Measurements from ENCODE around the gene FAM174B. TPM values are rescaled to one million over a fixed set of nuclear protein-coding genes. Genes with fewer than 3 reads are reported as not detected.

FAM174B gene
- total and polyA plus RNA-seq, 4 donors: 2.5 to 4.5 (median 3.8) TPM

DNA sequence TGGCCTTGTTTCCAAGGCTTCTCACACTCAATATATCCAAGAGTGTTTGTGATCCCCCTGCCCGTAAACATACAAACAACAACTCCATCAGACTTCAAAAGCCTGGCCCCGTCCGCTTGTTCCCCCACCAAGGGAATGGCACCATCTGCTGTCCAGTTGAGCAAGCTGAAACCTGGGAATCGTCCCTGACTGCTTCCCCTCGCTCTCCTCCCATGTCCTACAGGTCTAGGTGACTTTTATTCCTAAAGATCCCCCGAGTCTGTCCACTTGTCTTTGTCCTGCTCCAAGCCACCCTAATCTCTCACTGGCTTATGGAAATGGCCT, 27.9 kb upstream of the FAM174B start:
- 37% methylated on average over 6 of the region's 6 CpGs for WGBS
- TF ChIP-seq FOXA2 (IDR thresholded peaks at IDR 0.05) (no peak), YY1 (IDR thresholded peaks at IDR 0.05) (no peak), RAD21 (IDR thresholded peaks at IDR 0.05) (peak; percentile 97)
- TF ChIP-seq, protein P1, sequence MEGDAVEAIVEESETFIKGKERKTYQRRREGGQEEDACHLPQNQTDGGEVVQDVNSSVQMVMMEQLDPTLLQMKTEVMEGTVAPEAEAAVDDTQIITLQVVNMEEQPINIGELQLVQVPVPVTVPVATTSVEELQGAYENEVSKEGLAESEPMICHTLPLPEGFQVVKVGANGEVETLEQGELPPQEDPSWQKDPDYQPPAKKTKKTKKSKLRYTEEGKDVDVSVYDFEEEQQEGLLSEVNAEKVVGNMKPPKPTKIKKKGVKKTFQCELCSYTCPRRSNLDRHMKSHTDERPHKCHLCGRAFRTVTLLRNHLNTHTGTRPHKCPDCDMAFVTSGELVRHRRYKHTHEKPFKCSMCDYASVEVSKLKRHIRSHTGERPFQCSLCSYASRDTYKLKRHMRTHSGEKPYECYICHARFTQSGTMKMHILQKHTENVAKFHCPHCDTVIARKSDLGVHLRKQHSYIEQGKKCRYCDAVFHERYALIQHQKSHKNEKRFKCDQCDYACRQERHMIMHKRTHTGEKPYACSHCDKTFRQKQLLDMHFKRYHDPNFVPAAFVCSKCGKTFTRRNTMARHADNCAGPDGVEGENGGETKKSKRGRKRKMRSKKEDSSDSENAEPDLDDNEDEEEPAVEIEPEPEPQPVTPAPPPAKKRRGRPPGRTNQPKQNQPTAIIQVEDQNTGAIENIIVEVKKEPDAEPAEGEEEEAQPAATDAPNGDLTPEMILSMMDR (IDR thresholded peaks at IDR 0.05; ENCODE audit: low read depth, low read length, missing input control): peak; percentile 81
- H3K36me3 ChIP-seq (ENCODE audit: control insufficient read depth in 4 of 4, insufficient read depth in 3 of 4, low read depth in 1 of 4, low read length in 3 of 4): no peaks in the 10 kb centered on the region
- no peaks in the 10 kb centered on the region for H3K9me3 ChIP-seq (ENCODE audit: control insufficient read depth in 4 of 4, low read length in 3 of 4)
- H3K27me3 ChIP-seq (ENCODE audit: control insufficient read depth in 4 of 4, insufficient read depth in 4 of 4, low read length in 3 of 4): no peaks in the 10 kb centered on the region
- H3K4me1 ChIP-seq (ENCODE audit: control insufficient read depth in 4 of 4, insufficient read depth in 4 of 4, low read length in 3 of 4): no peaks in the 10 kb centered on the region
- H3K9ac ChIP-seq (ENCODE audit: low read depth in 1 of 2, low read length in 2 of 2): no peak overlapping the region
- H3K4me3 ChIP-seq (ENCODE audit: low read depth in 1 of 3, low read length in 3 of 3): no peak overlapping the region
- H3K27ac ChIP-seq (ENCODE audit: low read depth in 1 of 2, low read length in 2 of 2): no peak overlapping the region
- DNase-seq (ENCODE audit: low spot score): peak; percentile 56

DNA sequence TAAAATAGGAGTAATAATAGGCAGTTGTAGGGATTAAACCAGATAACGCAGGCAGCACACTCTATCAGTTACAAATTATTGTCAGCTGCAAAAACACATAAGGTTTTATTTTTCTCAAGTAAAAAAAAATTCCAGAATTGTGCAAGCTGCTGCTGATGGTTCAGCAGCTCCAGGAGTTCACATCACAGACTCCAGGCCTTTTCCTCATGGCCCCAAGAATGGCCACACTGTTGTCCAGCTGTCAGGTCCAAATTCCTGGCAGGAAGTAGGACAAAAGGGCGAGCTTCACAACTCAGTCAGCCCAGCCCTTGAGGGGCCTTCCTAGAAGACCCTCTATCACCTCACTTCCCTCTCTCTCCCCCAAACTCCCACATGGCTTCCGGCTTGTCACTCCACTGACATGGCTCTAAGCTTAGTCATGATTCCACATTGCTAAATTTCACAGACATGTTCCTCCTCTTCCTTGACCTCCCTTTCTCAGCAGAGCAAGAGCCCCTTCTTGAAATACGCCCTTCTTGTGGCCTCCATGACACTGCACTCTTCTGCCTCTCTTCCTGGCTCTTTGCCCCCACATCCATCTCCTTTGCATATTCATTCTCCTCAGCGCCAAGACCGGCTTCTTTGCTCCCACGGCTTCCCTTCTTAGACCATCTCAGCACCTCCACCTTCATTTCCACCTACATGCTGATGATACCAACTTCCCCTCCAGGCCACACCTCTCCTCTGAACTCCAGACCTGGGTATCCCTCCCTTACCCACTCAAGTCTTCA, 27.4 kb upstream of the FAM174B start:
- Histone ChIP-seq H3K4me1 (ENCODE audit: control insufficient read depth in 4 of 4, insufficient read depth in 4 of 4, low read length in 3 of 4) (no peaks in the 10 kb centered on the region), H3K36me3 (ENCODE audit: control insufficient read depth in 4 of 4, insufficient read depth in 3 of 4, low read depth in 1 of 4, low read length in 3 of 4) (no peaks in the 10 kb centered on the region), H3K4me3 (ENCODE audit: low read depth in 1 of 3, low read length in 3 of 3) (no peak overlapping the region), H3K9me3 (ENCODE audit: control insufficient read depth in 4 of 4, low read length in 3 of 4) (no peaks in the 10 kb centered on the region), H3K9ac (ENCODE audit: low read depth in 1 of 2, low read length in 2 of 2) (no peak overlapping the region), H3K27ac (ENCODE audit: low read depth in 1 of 2, low read length in 2 of 2) (no peak overlapping the region), H3K27me3 (ENCODE audit: control insufficient read depth in 4 of 4, insufficient read depth in 4 of 4, low read length in 3 of 4) (no peaks in the 10 kb centered on the region)
- TF ChIP-seq RXRA (IDR thresholded peaks at IDR 0.05) (no peak), JUND (IDR thresholded peaks at IDR 0.05) (no peak), EGR1 (IDR thresholded peaks at IDR 0.05; ENCODE audit: low read depth in 2 of 2) (no peak), YY1 (IDR thresholded peaks at IDR 0.05) (no peak)
- TF ChIP-seq, protein P2, sequence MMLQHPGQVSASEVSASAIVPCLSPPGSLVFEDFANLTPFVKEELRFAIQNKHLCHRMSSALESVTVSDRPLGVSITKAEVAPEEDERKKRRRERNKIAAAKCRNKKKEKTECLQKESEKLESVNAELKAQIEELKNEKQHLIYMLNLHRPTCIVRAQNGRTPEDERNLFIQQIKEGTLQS (IDR thresholded peaks at IDR 0.05): no peak
- WGBS: 68% methylated on average over 7 of the region's 7 CpGs
- DNase-seq (ENCODE audit: low spot score): no peak

DNA sequence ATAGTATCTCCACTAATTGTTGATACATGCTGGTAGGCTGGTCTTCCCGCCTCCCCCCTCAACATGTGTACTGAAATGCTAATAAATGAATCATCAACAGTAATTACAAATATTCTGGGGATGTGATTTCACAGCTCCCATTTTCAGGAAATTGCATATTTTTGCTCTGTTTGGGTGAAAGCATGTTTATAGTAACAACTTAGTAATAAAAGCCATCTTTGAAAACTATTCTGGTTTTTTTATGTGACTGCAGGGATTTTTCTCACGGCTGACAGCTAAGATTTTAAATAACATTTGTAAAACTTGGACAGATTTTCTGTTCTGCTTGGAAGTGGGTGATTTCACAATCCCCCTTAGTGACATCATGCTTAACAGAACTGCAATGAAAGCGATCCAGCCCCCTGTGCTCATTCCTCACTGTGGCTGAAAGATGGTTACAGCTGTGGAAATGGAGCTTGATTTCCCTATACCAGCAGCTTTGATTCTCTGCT, 25.6 kb upstream of the FAM174B start:
- Histone ChIP-seq H3K9me3 (ENCODE audit: control insufficient read depth in 4 of 4, low read length in 3 of 4) (no peaks in the 10 kb centered on the region), H3K4me3 (ENCODE audit: low read depth in 1 of 3, low read length in 3 of 3) (no peak overlapping the region), H3K4me1 (ENCODE audit: control insufficient read depth in 4 of 4, insufficient read depth in 4 of 4, low read length in 3 of 4) (no peaks in the 10 kb centered on the region), H3K9ac (ENCODE audit: low read depth in 1 of 2, low read length in 2 of 2) (no peak overlapping the region), H3K27ac (ENCODE audit: low read depth in 1 of 2, low read length in 2 of 2) (peak overlapping the region in 1 of 2 donors; percentile 12), H3K36me3 (ENCODE audit: control insufficient read depth in 4 of 4, insufficient read depth in 3 of 4, low read depth in 1 of 4, low read length in 3 of 4) (no peaks in the 10 kb centered on the region), H3K27me3 (ENCODE audit: control insufficient read depth in 4 of 4, insufficient read depth in 4 of 4, low read length in 3 of 4) (no peaks in the 10 kb centered on the region)
- no peak for DNase-seq (ENCODE audit: low spot score)
- 39% methylated on average over 3 of the region's 3 CpGs for WGBS
- TF ChIP-seq, protein P3, sequence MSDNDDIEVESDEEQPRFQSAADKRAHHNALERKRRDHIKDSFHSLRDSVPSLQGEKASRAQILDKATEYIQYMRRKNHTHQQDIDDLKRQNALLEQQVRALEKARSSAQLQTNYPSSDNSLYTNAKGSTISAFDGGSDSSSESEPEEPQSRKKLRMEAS (IDR thresholded peaks at IDR 0.05): no peak
- TF ChIP-seq, protein P4, sequence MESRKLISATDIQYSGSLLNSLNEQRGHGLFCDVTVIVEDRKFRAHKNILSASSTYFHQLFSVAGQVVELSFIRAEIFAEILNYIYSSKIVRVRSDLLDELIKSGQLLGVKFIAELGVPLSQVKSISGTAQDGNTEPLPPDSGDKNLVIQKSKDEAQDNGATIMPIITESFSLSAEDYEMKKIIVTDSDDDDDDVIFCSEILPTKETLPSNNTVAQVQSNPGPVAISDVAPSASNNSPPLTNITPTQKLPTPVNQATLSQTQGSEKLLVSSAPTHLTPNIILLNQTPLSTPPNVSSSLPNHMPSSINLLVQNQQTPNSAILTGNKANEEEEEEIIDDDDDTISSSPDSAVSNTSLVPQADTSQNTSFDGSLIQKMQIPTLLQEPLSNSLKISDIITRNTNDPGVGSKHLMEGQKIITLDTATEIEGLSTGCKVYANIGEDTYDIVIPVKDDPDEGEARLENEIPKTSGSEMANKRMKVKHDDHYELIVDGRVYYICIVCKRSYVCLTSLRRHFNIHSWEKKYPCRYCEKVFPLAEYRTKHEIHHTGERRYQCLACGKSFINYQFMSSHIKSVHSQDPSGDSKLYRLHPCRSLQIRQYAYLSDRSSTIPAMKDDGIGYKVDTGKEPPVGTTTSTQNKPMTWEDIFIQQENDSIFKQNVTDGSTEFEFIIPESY (IDR thresholded peaks at IDR 0.05): no peak
- TF ChIP-seq, protein P1 (IDR thresholded peaks at IDR 0.05; ENCODE audit: low read depth, low read length, missing input control): no peak
- peak; percentile 36 to 45 for TF ChIP-seq JUND (IDR thresholded peaks at IDR 0.05)
- TF ChIP-seq NR2F2 (IDR thresholded peaks at IDR 0.05): no peak
- TF ChIP-seq YY1 (IDR thresholded peaks at IDR 0.05): peak; percentile 43
- TF ChIP-seq, protein P2 (IDR thresholded peaks at IDR 0.05): no peak
- TF ChIP-seq FOXA2 (IDR thresholded peaks at IDR 0.05): no peak
- TF ChIP-seq TAF1 (conservative IDR thresholded peaks at IDR 0.05): no peak
- no peak for TF ChIP-seq RXRA (IDR thresholded peaks at IDR 0.05)
- TF ChIP-seq, protein P5, sequence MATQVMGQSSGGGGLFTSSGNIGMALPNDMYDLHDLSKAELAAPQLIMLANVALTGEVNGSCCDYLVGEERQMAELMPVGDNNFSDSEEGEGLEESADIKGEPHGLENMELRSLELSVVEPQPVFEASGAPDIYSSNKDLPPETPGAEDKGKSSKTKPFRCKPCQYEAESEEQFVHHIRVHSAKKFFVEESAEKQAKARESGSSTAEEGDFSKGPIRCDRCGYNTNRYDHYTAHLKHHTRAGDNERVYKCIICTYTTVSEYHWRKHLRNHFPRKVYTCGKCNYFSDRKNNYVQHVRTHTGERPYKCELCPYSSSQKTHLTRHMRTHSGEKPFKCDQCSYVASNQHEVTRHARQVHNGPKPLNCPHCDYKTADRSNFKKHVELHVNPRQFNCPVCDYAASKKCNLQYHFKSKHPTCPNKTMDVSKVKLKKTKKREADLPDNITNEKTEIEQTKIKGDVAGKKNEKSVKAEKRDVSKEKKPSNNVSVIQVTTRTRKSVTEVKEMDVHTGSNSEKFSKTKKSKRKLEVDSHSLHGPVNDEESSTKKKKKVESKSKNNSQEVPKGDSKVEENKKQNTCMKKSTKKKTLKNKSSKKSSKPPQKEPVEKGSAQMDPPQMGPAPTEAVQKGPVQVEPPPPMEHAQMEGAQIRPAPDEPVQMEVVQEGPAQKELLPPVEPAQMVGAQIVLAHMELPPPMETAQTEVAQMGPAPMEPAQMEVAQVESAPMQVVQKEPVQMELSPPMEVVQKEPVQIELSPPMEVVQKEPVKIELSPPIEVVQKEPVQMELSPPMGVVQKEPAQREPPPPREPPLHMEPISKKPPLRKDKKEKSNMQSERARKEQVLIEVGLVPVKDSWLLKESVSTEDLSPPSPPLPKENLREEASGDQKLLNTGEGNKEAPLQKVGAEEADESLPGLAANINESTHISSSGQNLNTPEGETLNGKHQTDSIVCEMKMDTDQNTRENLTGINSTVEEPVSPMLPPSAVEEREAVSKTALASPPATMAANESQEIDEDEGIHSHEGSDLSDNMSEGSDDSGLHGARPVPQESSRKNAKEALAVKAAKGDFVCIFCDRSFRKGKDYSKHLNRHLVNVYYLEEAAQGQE (IDR thresholded peaks at IDR 0.05): no peak
- no peak for TF ChIP-seq GABPA (IDR thresholded peaks at IDR 0.05 in 1 of 2, conservative IDR thresholded peaks at IDR 0.05 in 1 of 2)
- no peak for TF ChIP-seq FOXA1 (IDR thresholded peaks at IDR 0.05)
- TF ChIP-seq HNF4G (IDR thresholded peaks at IDR 0.05): no peak

Measured in liver (tissue), 9 donors.